Stimulated activated CD8-positive, alpha-beta memory T cell treated with anti-CD3 and anti-CD28 coated beads, Interleukin-15, amount 100 ng/mL, for 48 hours (primary cell): ENCODE results near the gene RNF113B.

Source experiments
- DNase-seq, 2 donors: peaks; one replicate each; pipeline ENCODE4 v3.0.0-alpha.2; 2020; ENCODE audit warnings: low read depth in 2 of 2

Gene RNF113B

DNA sequence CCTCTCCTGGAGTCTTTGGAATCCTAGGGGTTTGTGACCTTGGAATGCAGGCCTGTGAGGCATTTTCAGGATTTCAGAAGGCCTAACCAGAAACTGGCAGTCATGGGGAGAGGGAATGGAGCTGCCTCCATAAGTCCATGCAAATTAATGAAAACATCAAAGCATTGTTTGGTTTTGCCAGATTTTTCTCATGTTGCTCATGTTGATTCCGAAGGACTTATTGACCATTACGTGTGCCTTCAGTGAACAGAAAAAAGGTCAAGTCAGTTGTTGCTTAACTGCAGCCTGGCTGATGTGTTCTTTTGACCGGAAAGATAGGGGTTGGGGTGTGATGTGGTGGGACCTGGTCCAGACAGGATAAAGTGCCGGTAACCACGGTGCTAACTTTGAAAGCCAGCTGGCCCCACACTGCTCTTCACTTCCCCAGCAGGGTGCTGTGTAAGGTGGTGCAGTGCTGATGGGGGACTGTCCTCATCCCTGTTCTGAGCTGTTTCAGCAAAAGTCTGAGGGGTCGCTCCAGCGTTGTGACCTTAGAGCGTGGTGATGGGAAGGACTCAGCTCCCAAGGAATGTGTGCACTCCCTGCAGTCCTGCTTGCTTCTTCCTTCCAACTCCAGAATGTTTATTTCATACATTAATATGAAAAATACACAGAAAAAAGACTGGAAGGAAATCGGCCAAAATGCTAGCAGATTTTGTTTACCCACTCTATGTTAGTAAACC, 3.5 kb downstream of the RNF113B start:
- no peak for DNase-seq

DNA sequence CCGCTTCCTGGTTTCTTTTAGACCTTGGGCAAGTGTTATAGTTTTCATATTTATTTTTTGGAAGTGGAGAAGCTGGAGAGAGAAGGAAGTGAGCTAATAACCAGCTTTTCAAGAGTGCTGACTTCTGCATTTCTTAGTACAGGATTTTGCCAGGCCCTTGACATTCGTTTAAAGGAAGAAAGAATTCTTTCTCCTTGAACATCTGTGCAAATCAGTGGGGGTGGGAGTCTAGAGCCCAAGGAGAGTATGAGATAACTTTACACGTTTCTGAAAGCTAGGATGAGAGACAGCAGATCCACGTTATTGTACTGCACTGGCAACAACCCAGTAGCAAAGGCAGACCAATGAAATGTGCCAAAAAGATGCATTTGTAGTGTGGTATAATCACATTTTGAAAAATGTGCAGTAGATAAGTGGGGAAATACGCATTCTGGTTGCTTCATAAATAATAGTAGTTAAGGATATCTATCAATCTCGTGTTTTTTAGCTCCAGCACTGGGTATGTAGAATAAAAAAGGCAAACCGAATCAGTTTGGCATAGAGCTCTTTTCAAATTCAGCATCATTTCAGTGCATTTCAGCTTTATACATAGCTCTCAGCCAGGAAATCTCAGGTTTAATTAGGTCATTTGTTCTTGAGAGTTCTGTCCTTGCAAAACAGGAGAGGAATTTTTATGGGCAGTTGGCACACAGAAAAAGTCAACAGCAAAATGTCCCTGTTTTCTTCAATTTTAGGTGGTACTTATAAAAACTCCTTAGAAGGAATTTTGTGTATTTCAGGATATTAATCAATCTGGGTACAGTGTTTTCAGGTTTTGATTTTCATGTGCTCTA, 4.3 kb downstream of the RNF113B start:
- DNase-seq, result no peak

DNA sequence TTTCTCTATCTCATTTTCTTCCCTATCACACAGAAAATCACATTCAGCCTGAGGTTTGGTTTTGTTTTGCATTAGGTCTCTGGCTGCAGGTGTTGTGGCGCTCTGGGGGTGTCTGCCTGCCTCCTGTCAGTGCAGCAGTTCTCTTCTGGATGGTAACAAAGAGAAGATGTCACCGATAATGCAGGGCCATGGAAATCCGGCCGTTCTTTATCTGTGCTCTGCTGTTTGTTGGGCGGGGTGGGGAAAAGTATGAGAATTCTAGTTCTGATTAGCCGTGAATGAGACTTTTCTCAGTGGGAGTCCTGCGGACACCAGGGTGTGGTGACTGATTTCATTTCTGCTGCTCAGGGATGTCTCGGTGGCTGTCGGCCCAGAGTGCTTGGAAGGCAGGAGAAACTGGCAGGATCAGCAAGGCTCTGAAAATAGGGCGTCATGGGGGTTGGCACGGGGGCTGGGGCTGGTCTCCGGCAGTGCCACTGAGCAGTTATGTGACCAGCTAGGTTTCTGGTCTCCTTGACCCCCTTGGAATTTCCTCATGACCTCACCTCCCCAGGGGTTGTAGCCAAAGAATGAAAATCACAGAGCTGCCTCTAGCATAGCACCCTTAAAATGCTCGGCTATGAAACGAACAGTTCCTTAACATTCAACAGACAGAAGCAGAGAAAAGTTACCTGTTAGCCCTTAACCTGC, 5.0 kb downstream of the RNF113B start:
- no peak for DNase-seq

DNA sequence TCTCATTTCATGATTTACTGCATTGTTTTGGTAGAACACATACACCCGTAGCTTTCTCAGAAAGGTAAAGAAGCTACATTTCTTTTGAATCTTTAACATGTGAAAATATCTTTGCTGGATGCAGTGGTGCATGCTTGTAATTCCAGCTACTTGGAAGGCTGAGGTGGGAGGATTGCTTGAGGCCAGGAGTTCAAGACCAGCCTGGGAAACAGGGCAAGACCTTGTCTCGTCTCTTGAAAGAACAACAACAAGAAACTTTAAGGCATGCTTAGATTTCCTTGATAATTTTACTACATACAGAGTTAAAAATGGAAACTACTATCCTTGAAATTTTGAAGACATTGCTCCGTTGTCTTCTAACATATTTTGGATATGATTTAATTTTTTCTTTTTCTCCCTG, 7.7 kb downstream of the RNF113B start:
- no peak for DNase-seq

DNA sequence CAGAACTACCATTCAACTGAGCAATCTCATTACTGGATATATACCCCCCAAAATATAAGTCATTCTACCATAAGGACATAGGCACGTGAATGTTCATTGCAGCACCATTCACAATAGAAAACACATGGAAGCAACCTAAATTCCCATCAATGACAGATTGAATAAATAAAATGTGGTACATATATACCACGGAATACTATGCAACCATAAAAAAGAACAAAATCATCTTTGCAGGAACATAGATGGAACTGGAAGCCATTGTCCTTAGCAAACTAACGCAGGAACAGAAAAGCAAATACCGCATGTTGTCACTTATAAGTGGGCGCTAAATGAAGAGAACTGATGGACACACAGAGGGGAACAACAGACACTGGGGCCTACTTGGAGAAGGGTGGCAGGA, 14.1 kb downstream of the RNF113B start:
- no peak for DNase-seq

DNA sequence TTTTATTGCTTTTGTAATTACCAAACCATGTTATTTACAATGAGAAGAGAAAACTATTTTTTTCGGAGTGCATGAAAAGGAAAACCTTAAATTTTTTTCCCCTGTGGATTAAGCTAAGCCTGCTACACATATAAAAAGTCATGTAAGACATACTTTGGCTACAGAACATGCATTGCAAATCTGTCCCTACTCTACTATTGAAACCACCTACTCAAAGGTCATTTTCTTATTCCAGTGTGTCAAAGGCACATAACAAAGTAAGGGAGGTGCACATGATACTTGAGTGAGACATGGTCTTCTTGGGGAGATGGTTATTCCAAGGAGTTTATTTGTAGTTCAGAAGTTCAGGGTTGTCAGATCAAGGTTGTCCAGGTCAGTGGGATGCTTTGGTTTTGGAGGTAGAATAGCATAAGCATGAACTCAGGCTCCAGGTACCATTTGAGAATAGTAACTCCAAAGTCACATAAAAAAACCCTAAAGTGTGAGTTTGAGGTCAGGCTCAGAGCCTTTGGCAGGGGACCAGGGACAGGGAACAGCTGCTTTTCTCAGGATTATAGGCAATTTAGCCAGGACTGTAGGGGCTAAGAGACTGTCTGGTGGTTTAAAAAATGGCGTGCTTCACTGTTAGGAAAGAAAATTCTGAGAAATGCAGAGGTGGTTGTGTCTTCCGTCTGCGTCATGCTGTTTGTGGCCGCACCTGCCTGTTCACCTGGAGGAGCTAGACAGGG, 18.7 kb downstream of the RNF113B start:
- DNase-seq, result no peak

DNA sequence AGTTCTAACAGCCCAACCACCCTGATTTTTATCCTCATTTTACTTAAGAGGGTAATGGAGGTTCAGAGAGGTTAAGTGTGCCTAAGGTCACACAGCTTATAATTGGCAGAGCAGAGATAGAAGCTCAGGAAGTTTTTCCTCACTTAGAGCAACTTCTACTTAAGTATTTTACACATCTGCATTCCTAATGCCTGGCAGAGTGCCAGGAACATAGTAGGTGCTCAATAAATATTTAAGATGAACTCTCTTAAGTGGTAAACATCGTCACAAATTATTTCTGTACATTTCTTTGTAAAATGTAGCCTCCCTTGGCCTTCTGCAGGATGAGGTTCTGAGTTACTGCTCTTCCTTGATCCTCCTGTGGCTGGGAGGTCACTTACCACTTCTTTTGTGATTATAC, 19.5 kb downstream of the RNF113B start:
- no peak for DNase-seq

DNA sequence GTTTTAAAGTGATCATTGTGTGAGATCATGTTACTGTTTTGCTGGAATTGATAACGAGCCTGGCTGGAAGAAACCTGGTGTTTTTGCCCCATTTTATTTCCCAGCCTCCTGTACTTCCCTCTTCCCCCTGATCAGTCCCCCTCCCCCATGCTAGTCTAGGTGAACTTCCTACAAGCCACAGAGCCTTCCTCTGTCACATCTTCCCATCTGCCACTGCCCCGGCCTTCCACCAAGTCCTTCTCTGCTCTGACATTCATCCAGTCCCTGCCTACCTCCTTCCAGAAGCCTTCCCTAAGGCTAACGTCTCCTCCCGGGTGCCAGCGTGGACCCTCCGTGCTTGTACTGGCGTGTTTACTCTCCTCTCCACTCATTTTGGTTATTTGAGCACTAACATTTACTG, 19.9 kb downstream of the RNF113B start:
- no peak for DNase-seq

DNA sequence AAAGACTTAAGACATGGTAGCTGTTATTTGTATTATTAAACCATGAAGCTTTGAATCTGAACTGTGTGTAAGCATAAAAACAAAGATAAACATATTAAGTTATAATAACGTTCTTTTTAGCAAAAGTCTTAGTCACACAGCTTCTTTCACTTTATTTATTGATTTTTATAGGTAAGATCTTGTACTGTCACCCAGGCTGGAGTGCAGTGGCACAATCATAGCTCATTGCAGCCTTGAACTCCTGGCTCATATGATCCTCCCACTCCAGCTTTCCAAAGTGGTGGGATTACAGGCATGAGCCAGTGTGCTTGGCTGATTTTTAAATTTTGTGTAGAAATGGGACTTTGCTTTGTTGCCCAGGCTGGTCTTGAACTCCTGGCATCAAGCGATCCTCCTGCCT, 20.8 kb downstream of the RNF113B start:
- no peak for DNase-seq

DNA sequence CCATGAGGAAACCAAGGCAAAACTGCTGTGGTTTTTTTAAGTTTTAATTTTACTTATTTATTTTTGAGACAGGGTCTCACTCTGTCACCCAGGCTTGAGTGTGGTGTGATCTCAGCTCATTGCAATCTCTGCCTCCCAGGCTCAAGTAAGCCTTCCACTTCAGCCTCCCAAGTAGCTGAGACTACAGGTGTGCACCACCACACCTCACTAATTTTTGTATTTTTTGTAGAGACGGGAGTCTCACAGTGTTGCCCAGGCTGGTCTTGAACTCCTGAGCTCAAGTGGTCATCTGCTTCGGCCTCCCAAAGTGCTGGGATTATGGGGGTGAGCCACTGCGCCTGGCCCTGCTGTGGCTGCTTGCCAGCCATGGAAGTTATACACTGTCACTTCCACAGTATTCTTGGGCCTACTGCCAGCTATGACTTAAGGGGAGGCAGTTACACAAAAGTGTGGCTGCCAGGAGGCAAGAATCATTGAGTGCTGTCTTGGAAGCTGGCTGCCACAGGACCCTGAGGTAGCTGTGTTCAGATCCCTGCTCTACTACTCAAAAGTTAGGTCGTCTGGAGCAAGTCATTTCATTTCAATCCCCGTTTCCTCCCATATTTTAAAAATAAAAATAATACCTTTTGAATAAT, 21.5 kb downstream of the RNF113B start:
- DNase-seq, result no peak

DNA sequence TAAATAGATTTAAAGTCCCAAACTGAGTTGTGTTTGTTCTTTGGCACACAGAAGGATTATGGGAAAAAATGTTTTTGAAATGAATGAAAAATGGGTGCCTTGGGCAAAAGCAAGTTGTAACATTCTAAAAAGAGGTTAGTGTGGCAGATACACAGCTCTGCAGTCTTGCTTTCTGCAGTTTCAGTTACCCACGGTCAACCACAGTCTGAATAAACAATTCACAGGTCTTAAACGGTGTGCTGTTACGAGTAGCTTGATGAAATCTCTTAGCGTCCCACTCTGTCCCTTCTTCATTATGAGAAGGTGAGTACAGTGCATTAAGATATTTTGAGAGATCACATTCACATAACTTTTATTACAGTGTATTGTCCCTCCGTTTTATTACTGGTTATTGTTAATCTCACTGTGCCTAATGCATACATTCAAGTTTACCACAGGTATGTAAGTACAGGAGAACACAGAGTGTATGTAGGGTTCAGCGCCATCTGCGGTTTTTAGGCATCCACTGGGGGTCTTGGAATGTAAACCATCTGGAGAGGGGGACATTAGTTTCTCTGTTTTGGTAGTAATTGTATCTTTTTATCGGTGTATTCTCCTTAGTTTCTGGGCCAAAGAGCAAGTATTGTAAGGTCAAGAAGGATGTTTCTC, 26.1 kb downstream of the RNF113B start:
- no peak for DNase-seq

DNA sequence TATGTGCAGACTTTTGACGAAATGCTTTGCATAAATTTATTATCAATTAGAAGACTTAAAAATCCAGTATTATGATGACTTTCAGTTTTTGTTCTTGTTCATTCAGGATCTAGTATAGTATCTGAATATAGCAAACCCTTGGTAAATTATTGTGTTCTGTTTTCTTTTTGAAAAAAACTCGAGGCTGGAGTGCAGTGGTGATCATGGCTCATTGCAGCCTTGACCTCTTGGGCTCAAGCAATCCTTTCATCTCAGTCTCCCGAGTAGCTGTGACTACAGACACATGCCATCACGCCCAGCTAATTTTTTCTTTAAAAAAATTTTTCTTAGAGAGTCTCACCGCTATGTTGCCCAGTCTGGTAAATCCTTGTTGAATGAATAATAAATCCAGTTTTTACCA, 29.5 kb downstream of the RNF113B start:
- no peak for DNase-seq

DNA sequence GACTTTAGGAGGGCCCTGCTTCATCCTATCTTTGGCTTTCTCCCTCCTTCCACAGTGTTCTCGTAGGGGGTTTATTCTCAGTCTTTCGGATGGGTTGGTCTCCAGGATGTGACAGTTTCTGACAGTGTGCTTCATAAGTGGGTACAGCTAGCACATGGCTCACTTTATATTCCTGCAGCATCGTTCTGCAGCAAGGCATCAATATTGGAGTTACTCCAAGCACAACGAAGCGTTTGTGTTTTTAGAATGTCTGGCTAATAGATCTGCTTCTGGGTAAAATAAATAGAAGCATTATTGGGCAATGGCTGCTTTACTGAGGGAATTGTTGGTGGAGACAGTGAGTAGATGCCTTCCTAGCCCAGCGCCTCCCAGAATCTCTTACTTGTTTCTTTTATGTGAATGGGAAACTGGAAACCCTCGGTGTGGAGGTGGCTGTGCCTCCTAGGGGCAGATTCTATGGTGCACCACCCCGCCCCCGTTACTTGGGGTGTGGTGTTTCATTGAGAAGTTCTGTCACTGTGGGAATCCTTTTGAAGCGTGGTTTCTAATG, 32.2 kb downstream of the RNF113B start:
- DNase-seq, result no peak

DNA sequence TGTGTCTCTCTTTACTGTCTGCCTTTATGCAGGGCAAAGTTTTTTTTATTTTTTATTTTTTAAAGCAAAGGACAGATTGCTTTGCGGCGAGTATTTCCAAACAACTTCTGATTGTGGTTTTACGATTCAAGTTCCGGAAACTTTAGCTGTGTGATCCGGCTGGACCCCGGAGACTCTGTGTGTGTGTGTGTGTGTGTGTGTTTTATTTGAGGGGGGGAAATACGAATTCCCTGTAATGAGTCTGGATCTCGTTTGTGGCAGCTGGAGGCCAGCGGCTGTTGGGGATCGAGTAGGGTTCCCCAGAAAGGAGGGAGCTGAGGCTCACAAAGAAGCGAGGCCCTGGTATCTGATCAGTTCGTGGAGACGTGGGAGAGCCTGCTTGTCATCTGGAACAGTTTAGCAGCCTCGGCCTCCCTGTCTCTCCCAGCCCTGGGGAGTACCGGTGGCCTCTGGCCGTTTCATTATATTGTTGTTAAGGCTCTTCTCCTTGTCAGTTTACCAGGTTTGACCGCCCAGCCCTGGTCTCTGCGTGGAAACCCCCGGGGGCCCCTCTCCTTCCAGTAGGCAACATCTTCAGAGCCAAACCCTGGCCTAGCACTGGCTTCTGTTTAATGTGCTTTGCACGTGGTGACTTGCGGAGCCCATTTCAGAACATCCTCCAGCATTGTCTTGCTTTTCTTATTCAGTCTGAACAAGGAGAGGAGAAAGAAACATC, 32.9 kb downstream of the RNF113B start:
- no peak for DNase-seq

DNA sequence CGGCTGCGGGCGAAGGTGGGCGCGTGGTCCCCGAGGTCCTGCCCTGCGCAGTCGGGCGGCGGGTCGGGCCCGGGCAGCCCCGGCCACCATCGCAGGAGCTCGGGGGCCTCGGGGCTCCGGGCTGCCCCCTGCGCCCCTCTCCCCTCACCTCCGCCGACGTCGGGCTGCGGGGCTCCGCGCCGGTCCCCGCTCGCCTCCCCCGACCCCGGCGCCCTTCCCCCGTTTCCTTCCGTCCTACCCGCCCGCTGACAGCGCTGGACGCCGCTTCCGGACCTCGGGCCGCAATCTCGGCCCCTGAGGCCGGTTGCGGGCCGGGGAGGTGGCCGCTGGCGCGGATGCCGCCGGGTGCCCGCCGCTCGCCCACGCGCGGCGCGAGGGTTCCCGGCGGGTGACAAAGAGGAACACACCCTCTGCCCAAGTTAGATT, 33.5 kb downstream of the RNF113B start:
- no peak for DNase-seq

DNA sequence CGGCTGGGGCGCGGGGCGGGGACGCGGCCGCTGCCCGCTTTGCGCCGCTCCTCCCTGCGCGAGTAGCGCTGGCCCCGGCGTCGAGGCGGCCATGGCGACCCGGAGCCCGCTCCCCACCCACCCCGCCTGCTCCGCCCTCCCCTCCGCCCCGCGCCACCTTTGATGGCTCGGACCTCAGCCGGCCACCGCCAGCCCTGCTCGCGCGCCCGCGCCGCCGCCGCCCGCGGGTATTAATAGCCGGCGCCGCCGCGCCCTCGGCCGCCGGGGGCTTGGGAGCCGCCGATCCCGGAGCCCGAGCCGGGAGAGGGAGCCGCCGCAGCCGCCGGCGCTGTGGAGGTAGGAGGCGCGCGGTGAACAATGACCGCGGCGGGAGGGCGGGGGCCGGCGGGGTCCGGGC, 33.9 kb downstream of the RNF113B start:
- no peak for DNase-seq

DNA sequence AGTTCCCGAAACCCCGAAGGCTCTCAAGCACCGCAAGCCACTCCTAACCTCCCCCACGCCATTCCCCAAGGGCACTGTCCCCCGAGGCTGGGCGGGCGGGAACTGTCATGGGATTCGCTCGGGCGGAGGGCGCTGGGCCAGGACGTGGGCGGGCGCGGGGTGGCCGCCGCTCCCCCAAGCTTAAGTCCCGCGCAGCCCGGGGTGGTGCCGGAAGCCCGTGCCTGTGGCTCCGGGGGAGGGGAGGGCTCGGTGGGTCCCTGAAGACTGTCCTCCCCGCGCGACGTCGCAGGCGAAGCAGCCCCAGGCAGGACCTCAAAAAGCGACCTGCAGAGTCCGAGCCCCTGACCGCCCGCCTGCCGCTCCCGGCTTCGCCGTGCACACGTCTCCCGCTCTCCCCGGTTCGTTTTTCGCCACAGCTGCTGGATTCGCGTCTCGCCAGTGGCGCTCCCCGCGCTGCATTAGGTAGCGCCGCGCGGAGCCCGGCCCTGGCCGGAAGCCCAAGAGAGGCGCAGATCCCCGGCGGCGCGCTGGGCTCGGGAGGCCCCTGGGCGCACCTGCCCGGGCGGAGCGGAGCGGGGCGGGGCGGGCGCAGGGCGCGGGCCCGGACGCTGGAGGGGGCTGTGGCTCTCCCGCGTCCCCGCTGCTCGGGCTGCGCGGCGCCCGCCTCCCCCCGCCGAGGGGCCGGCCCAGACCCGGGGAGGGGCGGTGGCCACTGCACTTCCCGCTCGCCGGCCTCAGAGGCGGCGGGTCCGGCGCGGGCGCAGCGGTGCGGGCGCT, 34.5 kb downstream of the RNF113B start, which contains the start of gene FARP1:
FARP1 (plus strand) TSS at position 715 of the 777 bp plus-strand sequence. CDS start 70,149 bp downstream, outside the sequence.
- DNase-seq, result peak in 1 of 2 donors; percentile 22

DNA sequence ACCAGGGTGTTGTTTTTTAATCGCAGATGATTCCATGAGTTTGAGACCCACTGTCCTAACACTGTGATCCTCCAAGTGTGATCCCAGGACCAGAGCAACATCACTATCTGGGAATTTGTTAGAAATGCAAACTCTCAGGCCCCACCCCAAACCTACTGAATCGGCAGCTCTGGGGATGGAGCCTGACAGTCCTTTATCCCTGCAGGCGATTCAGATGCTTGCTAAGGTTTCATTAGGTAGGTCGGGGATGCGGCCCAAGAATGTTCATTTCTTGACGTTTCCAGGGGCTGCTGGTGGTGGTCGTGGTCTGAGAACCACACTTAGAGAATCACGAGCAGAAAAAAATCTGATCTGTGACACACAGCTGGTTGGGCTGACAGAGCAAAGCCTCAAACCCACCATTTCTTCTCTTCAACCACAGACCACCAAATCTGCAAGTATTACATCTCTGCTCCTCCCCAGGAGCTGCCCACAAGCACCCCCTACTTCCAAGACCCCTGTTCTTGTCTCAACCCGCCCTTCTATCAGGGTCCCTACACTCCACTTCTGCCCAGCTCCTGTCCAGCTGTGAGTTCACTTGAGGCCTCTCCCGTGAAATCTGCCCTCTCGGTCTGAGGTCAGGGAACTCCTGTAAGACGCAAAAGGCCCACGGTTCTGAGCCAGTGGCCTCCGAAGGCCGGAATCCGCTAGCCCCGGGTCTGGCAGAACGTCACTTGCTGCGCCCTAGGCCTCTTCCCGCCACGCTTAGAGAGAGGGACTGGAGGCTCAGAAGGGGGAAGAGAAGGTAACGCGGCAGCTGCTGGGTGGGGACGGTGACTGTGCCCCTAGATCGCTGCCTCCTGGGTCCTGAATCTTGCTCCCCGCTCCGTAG, 35.3 kb downstream of the RNF113B start:
- no peak for DNase-seq
